ENCODE measurements around the gene ZDHHC22. TPM values are rescaled to one million over a fixed set of nuclear protein-coding genes. Genes with fewer than 3 reads are reported as not detected.
"Not testable (repeated sequence)": the region's sequence is repeated elsewhere in the genome, so short reads cannot be mapped to it uniquely, and the experiment has no call there.

ZDHHC22 gene
- under 1 TPM; 0.42 to 0.79 (median 0.55) TPM for polyA plus RNA-seq (ENCODE audit: insufficient read length in 3 of 3)
- long read RNA-seq, donor 1, result 0 reads
- long read RNA-seq, donor 2, result 0 reads
- long read RNA-seq, donor 3, result 0 reads
- long read RNA-seq, donor 4, result 0 reads
- long read RNA-seq, donor 5, result 0 reads
- long read RNA-seq, donor 6, partial matches to known transcripts, result 0 of 1 reads
- long read RNA-seq, donor 6, other reads (novel, unspliced or antisense), result 0 of 1 reads
- long read RNA-seq, donor 7, result 0 reads
- long read RNA-seq, donor 8, result 0 reads
- long read RNA-seq, donor 9, result 0 reads
- long read RNA-seq, donor 10, result 0 reads
- long read RNA-seq, donor 11, result 0 reads
- long read RNA-seq, donor 12, result 0 reads
- long read RNA-seq, donor 13, result 0 reads
- long read RNA-seq, donor 14, result 0 reads
- long read RNA-seq, donor 15, result 0 reads
- long read RNA-seq, donor 16, partial matches to known transcripts, result 0 of 1 reads
- long read RNA-seq, donor 16, other reads (novel, unspliced or antisense), result 0 of 1 reads

GRCh38 chr14:77141214-77142004 lies at the start of gene ZDHHC22:
TSS of gene ZDHHC22 (minus strand) at chr14:77141791. CDS start at chr14:77139738, 2,053 bp downstream.
- no peak for DNase-seq (ENCODE audit: extremely low read depth in 1 of 11, low read depth in 9 of 11, low spot score in 4 of 11)

DNA sequence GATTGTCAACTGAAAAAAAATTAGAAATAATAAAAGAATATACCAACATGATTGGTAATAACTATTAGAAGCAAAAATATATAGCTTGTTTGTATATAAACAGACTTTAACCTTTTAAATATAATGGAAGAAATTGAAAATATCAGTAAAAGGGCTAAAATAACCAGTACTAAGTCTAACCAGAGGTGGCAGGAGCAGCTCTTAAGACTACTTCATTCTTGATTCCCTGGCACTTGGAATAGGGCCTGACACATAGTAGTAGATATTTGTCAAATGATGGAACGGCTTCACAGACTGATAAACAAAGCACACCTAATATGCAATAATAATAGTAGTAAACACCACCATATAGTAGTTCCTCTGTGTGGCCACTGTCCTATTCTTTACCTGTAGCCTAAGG lies 49.4 kb upstream of the ZDHHC22 start:
- no peak for DNase-seq (ENCODE audit: extremely low read depth in 1 of 11, low read depth in 9 of 11, low spot score in 4 of 11)

DNA sequence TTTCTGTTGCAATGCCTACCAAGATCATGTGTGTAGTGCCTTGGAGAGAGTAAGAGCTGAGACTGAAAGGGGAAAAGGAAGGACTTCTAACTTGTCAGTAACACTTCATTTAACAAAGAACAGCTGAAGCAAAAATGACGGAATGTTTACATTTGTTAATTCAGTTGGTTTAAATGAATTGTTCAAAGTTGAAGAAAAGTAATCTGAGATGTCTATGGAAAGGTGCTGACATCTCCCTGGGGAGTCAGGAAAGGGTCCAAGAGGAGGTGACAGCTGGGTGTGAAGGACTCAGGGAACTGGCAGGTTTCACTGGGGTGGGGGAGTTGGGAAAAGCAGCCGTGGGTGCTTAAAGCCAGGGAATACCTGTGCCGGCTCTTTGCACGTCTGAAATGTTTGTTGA lies 47.9 kb upstream of the ZDHHC22 start:
- no peak for DNase-seq (ENCODE audit: extremely low read depth in 1 of 11, low read depth in 9 of 11, low spot score in 4 of 11)

GRCh38 chr14:77187649-77188012 lies 46.0 kb upstream of the ZDHHC22 start:
- no peak for DNase-seq (ENCODE audit: extremely low read depth in 1 of 11, low read depth in 9 of 11, low spot score in 4 of 11)

GRCh38 chr14:77186911-77187648 lies 45.5 kb upstream of the ZDHHC22 start:
- DNase-seq (ENCODE audit: extremely low read depth in 1 of 11, low read depth in 9 of 11, low spot score in 4 of 11), result no peak

DNA sequence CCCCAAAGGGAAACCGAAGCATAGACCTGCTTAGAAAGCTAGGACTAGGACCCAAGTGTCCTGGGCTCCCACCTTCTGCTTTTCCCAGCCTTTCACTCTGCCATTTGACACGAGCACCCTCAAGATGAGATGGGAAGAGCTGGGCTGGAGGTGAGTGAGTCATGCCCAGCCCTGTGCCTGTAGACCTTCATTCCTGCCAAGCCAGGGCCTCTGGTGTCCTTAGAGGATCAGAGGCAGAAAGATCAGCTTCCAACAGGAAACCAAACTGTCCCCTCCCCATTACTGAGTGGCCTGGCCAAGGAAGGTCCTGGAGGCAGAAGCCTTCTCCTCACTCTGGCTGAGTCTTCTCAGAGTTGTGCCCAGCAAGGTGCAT lies 43.5 kb upstream of the ZDHHC22 start:
- no peak for DNase-seq (ENCODE audit: extremely low read depth in 1 of 11, low read depth in 9 of 11, low spot score in 4 of 11)

- DNase-seq (ENCODE audit: extremely low read depth in 1 of 11, low read depth in 9 of 11, low spot score in 4 of 11), result no peak
Measured at GRCh38 chr14:77184396-77185092, 43.0 kb upstream of the ZDHHC22 start.

- no peak for DNase-seq (ENCODE audit: extremely low read depth in 1 of 11, low read depth in 9 of 11, low spot score in 4 of 11)
Measured at GRCh38 chr14:77183896-77184295, 42.3 kb upstream of the ZDHHC22 start.

DNA sequence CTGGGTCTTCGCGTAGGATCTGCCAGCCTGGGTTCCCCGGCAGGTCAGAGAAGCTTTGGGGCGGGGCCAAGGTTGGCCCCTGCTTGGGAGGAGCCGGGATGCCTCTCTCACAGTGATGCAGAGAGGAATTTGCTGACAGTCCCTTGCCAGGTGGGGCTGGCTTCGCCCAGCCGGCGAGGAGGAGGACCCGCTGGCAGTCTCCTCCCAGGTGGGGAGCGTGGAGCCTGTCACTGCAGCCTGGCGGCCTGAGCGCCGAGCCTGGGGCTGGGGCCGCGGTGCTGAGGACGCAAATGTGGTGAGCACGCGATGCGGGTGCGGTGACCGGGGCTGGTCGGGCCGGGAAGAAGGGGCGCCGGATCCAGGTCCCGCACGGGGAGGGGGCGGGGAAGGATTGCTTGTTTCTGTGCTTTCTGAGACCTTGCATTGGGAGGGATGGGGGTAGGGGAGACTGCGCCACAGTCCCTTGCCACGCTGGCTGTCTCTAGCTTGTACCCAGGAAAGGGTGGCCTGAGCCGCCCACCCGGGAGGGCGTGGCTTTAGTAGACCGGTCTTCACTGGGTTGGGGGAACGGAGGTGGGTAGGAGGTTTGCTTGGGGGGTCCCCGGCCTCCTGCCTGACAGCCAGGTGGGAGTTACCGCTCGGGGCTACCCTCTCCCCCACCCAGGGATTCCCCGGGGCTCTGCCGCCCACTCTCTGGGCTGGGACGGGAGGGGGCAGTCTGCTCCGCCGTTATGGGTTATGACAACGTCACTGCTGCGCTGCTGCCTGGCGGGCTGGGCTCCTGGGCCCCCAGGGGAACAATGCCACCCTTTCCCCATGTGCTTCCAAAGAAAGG lies 40.2 kb upstream of the ZDHHC22 start, which contains the start of gene TMEM63C:
TMEM63C (plus strand) TSS at position 196 of the 835 bp plus-strand sequence. CDS start 37,016 bp downstream, outside the sequence.
- peak; percentile 48 to 83 (median 71) for DNase-seq (ENCODE audit: extremely low read depth in 1 of 11, low read depth in 9 of 11, low spot score in 4 of 11)

- DNase-seq (ENCODE audit: extremely low read depth in 1 of 11, low read depth in 9 of 11, low spot score in 4 of 11), result no peak
Measured at GRCh38 chr14:77180726-77181602, 39.4 kb upstream of the ZDHHC22 start.

GRCh38 chr14:77178656-77179055 lies 37.1 kb upstream of the ZDHHC22 start:
- DNase-seq (ENCODE audit: extremely low read depth in 1 of 11, low read depth in 9 of 11, low spot score in 4 of 11), result no peak

DNA sequence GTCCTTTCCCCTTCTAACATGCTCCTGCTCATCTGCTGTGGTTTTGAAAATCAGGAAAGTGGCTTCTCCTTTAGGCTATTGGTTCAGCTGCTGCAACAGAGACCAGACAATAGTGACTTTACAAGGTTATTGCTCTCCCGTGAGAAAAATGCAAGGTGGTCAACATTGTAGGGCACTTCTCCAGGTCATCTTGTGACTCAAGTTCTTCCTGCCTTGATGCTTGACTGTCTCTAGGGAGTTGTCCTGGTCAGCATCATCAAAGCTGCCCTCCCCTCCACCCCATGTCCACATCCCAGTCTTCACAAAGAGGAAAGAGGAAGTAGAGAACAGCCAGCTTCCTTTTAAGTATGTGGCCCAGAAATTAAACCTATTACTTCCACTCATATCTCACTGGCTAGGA lies 36.1 kb upstream of the ZDHHC22 start:
- DNase-seq (ENCODE audit: extremely low read depth in 1 of 11, low read depth in 9 of 11, low spot score in 4 of 11), result no peak

- no peak for DNase-seq (ENCODE audit: extremely low read depth in 1 of 11, low read depth in 9 of 11, low spot score in 4 of 11)
Measured at GRCh38 chr14:77175843-77176242, 34.3 kb upstream of the ZDHHC22 start.

GRCh38 chr14:77173911-77174617 lies 32.5 kb upstream of the ZDHHC22 start:
- not testable (repeated sequence) for DNase-seq (ENCODE audit: extremely low read depth in 1 of 11, low read depth in 9 of 11, low spot score in 4 of 11)

DNA sequence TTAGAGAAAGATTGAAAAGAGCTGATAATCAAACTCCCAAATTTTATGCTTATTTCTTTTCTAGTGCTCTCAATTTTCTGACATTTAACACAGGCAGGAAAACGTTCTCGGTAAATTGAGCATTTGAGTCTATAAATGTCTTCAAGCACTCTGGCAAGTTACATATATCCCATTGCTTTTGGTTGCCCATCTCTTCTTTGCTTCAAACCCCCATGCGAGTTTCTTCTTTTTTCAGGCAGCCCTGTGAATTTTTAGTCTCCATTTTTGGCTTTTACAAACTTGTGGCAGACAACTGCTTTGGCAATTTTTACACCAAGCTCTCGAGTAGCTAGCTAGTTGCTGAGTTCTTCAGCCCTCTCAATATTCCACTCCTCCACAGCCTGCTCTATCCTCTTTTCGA lies 31.3 kb upstream of the ZDHHC22 start:
- no peak for DNase-seq (ENCODE audit: extremely low read depth in 1 of 11, low read depth in 9 of 11, low spot score in 4 of 11)

- DNase-seq (ENCODE audit: extremely low read depth in 1 of 11, low read depth in 9 of 11, low spot score in 4 of 11), result no peak
Measured at GRCh38 chr14:77170045-77170444, 28.5 kb upstream of the ZDHHC22 start.
